K562 (cell line): Measurements from ENCODE around the gene FUZ. TPM values are rescaled to one million over a fixed set of nuclear protein-coding genes. Genes with fewer than 3 reads are reported as not detected.

Experiments
- ARID3A ChIP-seq: IDR thresholded peaks from 2 replicates; pipeline ENCODE4 v1.6.1; 2012; ENCODE audit warnings: low read depth, low read length, improper control_type of control experiment, borderline replicate concordance
- BRF2 ChIP-seq: IDR thresholded peaks from 3 replicates; pipeline ENCODE4 v1.6.1; 2011; ENCODE audit warnings: borderline replicate concordance, mild to moderate bottlenecking; ENCODE audit not compliant: insufficient read length, insufficient read depth
- CBX2 ChIP-seq: fragments of 200-600 bp; sonication (generic); IDR thresholded peaks from one replicate; pipeline ENCODE4 v1.6.1; 2012; ENCODE audit warnings: mild to moderate bottlenecking, low read length, inconsistent platforms; ENCODE audit not compliant: insufficient read depth, poor library complexity, severe bottlenecking
- KDM5B ChIP-seq: fragments of 200-600 bp; sonication (generic); IDR thresholded peaks from 2 replicates; pipeline ENCODE4 v1.6.1; 2012; ENCODE audit warnings: low read depth, mild to moderate bottlenecking, moderate library complexity, low read length, control low read depth, inconsistent platforms; ENCODE audit not compliant: insufficient replicate concordance
- PHTF2 ChIP-seq: fragments of 250-450 bp; sonication (Bioruptor Pico); IDR thresholded peaks from 2 replicates; pipeline ENCODE4 v1.5.0; 2021; ENCODE audit warnings: mild to moderate bottlenecking
- SP2 ChIP-seq: IDR thresholded peaks from 2 replicates; pipeline ENCODE4 v1.6.1; 2011; ENCODE audit warnings: mild to moderate bottlenecking, low read depth, low read length, moderate library complexity; ENCODE audit not compliant: poor library complexity, severe bottlenecking; ENCODE audit errors: extremely low read depth
- UBTF ChIP-seq, 2 experiments: IDR thresholded peaks; 2 replicates each; pipeline ENCODE4 v1.6.1; 2012; ENCODE audit warnings: improper control_type of control experiment in 2 of 2, low read depth in 2 of 2, low read length in 2 of 2, borderline replicate concordance in 1 of 2
- XRCC3 ChIP-seq: fragments of 450-650 bp; IDR thresholded peaks from 2 replicates; pipeline ENCODE4 v1.6.1; 2017; ENCODE audit warnings: mild to moderate bottlenecking, moderate library complexity
- ZNF318 ChIP-seq, 2 experiments: fragments of 450-650 bp; IDR thresholded peaks; 2 replicates each; pipeline ENCODE4 v1.6.1; 2016; ENCODE audit warnings: mild to moderate bottlenecking in 2 of 2, borderline replicate concordance in 1 of 2, low read depth in 1 of 2, moderate library complexity in 1 of 2
- ZNF347 ChIP-seq: fragments of 450-650 bp; formaldehyde crosslinking; IDR thresholded peaks from 2 replicates; pipeline ENCODE4 v1.4.0; 2020; ENCODE audit warnings: low read depth, mild to moderate bottlenecking, moderate library complexity
- ZNF41 ChIP-seq: fragments of 250-450 bp; sonication (Bioruptor Pico); conservative IDR thresholded peaks from 2 replicates; pipeline ENCODE4 v1.4.0; 2020; ENCODE audit warnings: mild to moderate bottlenecking
- polyA plus RNA-seq, 8 experiments: library from polyadenylated mRNA; depleted of rRNA in 4 of 8; stranded (reverse) in 5 of 8; unstranded in 3 of 8; fragments of >200 nt; fragmentation: Nextera tagmentation in 2 of 8; fragmentation: Illumina TruSeq in 1 of 8; extraction: Ambion mirVana in 2 of 8; extraction: Trizol in 1 of 8; gene quantifications; 2 replicates each; pipeline versions ENCODE4 v1.2.1 to v1.2.3, GENCODE V29; 2011 to 2014; ENCODE audit warnings: inconsistent platforms in 1 of 8, missing spikeins in 1 of 8
- total RNA-seq, 7 experiments: library from RNA; depleted of rRNA in 6 of 7; stranded (reverse); fragments of >200 nt in 6 of 7; fragmentation: Illumina TruSeq in 2 of 7; extraction: Trizol in 2 of 7; gene quantifications; 2 replicates each; pipeline versions ENCODE4 v1.2.1 to v1.2.3, GENCODE V29; 2011 to 2021; ENCODE audit warnings: low replicate concordance in 1 of 7

FUZ gene
- total and polyA plus RNA-seq, 9 of the 15 experiments (the other 6 are each of a cell fraction or from before 2014, with no cell fraction given) = 0.17 to 7.6 (median 3.6) TPM; not detected in 1

GRCh38 chr19:49850487-49851342 is 37.6 kb upstream of the FUZ start, which contains the start of gene PTOV1 (continued):
- no peak for TF ChIP-seq ARID3A
- TF ChIP-seq BRF2 = no peak
- TF ChIP-seq CBX2 = no peak
- no peak for TF ChIP-seq ZNF318 (IDR thresholded peaks at IDR 0.05; ENCODE audit: borderline replicate concordance in 1 of 2, low read depth in 1 of 2)
- no peak for TF ChIP-seq PHTF2 (CRISPR knock-in tag)
- TF ChIP-seq ZNF347 (CRISPR knock-in tag) = no peak
- no peak for TF ChIP-seq SP2
- peak; percentile 62 for TF ChIP-seq KDM5B
- no peak for TF ChIP-seq ZNF41 (CRISPR knock-in tag)
- TF ChIP-seq UBTF (IDR thresholded peaks at IDR 0.05; ENCODE audit: borderline replicate concordance in 1 of 2, low read depth in 2 of 2, low read length in 2 of 2) = no peak
- TF ChIP-seq XRCC3 = no peak
